Stimulated activated naive CD8-positive, alpha-beta T cell treated with anti-CD3 and anti-CD28 coated beads, Interleukin-15, Interleukin-2, amounts not matched to agents 100 U/mL and 50 U/mL, for 24 hours (primary cell): Measurements from ENCODE around the gene CCDC158.
"Not testable (repeated sequence)": the region's sequence is repeated elsewhere in the genome, so short reads cannot be mapped to it uniquely, and the experiment has no call there.

Source experiments
- ATAC-seq: fragments of 150-1000 bp; cut with Tn5 transposase; one replicate; pipeline ENCODE4 v1.10.0; 2021
- DNase-seq: peaks from one replicate; pipeline ENCODE4 v3.0.0; 2021

Gene CCDC158

DNA sequence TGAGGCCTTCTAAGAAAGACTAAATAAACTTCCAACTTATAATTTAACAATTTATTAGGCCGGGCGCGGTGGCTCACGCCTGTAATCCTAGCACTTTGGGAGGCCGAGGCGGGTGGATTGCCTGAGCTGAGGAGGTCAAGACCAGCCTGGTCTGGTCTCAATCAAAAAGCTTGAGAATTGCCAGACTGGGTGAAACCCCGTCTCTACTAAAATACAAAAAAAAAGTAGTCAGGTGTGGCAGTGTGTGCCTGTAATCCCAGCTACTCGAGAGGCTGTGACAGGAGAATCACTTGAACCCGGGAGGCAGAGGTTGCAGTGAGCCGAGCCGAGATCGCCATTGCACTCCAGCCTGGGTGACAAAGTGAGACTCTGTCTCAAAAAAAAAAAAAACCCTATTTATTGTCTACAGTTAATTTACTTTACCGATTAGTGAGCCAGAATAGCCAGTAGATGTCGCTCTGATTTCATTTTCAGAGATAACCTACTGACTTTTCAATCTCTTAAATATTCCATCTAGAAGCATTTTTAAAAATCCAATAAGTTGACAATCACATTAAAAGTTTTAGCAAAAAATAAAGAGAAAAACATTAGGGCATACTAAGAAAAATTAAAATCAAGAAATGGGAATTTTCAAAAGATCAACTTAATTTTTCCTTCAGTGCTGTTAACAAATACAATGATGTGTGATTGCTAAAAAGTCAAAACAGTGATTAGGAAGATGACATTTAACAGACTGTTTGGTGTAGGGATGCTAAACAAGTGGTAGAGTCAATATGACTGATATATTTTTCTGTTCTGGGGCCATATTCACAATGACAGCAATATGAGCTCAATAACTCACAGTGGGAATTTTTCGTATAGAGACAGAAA is 9.8 kb upstream of the CCDC158 start:
- no peak for ATAC-seq
- DNase-seq, result no peak

DNA sequence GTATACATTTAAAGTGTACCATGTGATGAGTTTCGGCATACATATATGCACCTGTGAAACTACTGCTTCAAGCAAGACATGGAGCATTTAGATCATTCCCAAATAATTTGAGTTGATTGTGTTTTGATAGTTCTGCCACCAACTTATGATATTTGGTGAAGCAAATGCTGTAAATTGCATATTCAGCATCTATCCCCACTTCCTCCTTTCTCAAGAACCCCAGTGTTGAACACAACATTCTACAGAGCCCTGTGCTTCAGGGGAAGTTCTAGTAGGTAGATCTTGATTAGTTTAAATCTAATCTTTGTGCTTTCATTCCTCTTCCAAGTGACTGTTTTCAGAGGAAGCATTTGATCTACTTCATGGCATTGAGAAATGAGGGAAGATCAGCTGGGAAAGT is 8.7 kb upstream of the CCDC158 start:
- ATAC-seq (no peak), DNase-seq (no peak)

DNA sequence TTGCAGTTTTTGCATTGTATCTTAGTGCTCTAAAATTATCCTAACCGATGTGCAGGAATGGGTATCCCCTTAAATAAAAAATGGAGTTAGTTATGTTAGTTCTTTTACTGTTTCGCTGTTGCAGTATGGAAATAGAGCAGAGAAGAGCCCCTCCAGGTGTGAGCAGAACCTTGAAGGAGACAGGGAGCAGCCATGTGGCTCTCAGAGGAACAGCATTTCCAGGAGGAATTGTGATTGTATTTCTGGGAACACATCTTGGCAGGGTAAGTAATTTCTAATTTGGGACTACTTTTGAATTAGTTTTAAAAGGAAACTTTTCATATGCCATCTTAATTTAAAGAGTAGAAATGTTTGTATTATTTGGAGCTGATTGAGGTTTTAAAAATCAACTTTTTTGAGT is 5.3 kb upstream of the CCDC158 start:
- no peak for ATAC-seq
- DNase-seq, result no peak

DNA sequence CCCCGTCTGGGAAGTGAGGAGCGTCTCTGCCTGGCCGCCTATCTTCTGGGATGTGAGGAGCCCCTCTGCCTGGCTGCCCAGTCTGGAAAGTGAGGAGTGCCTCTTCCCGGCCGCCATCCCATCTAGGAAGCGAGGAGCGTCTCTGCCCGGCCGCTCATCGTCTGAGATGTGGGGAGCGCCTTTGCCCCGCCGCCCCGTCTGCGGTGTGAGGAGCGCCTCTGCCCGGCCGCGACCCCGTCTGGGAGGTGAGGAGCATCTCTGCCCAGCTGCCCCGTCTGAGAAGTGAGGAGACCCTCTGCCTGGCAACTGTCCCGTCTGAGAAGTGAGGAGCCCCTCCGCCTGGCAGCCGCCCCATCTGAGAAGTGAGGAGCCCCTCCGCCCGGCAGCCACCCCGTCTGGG is 2.2 kb upstream of the CCDC158 start:
- DNase-seq, ATAC-seq: not testable (repeated sequence)

DNA sequence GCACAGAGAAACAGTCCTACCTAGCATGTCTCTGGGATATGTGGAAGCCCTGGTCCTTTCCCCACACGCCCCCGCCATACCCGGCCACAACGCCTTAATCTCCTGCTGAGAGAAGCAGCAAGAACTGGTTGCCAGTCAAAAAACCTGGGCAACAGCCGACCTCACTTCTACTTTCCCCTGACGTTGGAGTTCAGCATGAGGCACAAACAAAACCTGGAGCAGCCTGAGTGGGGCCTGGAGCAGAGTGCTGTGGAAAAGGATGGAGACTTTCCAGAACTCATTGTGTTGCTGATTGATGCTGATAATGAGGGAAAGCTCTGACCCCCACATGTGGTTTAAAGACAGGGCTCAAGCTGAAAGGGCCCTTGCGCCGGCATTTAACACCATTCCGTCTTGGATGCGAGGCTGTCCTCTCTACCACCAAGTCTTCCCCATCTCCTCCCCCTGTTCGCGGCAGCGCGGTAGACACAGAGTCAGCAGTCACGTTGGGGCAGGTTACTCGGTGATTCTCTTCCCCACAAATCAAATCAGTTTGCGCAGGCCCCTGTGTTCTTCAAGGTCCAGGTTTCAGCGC is 666 bp downstream of the CCDC158 start:
- DNase-seq (no peak), ATAC-seq (no peak)

DNA sequence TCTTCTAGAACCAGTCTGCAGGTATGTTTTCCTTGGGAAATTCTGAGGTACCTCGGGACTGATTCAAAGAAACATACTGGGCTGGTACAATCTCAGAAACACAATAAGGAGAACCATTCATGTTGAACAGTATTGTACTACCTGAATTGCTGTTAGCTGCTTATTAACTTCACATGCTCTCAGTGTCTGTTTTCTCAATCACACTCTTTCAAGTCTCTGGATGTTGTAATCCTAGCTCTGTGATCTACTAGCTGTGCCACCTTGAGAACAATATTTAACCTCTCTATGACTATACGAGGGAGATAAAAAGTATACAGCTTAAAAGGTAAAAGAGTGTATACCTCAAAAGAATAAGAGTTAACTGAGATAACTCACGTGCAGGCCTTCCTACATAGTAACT is 10.3 kb downstream of the CCDC158 start:
- DNase-seq (no peak), ATAC-seq (no peak)

DNA sequence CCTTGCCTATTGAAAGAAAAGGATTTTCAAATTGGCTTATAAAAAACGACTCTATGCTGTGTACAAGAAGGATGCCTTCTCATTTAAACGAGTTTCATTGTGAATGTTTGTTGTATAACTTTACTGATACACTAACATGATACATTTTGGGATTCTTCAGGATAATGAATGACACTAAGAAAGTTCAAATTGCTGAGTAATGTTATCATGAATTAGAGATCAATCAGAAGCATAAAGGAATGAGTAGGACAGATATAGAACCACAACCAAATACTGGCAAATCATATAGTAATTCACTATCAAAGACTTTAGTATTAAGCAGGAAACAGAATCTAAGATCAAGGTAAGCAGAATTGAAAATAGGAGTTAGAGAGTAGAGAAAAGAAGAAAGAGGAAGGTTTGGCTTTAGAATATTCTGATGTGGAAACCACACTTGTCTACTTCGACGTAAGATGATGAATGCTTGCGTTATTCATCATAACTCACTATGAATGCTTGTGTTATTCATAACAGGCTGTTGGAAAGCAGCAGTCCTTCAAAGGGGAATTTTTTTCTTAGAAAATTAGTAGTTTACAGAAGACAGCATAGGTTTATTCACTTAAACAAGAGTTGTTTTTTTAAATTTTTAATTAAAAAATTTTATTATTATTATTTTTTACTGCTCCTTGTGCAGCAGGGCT is 13.4 kb downstream of the CCDC158 start:
- no peak for ATAC-seq
- DNase-seq, result no peak

DNA sequence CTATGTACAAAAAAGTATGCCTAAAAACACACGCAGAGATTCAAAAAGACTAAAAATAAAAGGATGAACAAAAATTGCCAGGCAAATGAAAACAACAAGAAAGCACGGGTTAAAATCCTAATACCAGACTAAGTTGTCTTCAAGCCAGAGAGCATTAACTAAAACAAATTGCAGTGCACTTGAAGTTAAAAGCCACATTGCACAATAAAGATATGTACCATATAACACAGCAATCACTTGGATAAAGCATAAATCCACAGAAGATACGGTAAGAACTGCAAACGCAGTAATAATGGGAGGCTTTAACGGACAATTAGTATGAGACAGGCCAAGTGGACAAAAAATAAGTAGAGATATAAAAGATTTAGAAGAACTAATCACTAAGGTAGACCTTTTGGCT is 14.9 kb downstream of the CCDC158 start:
- DNase-seq (no peak), ATAC-seq (no peak)

DNA sequence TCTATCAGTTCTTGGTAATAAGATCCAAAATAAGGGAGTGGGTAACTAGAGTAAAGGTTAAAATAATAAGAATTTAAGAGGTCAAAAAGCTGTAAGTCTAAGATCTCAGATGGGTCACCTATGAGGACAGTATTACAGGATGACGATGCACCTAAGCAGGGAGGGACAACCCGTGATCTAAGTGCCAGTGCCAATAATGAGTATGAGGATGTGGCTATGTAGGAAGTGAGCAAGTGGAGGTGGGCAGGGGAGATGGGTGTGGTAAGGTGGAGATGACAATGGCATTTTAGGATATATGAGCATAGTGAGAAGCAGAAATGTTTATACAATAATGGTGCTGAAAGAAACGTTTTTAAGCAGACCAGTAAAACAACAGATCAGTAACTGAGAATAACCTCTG is 19.3 kb downstream of the CCDC158 start:
- no peak for ATAC-seq
- no peak for DNase-seq

DNA sequence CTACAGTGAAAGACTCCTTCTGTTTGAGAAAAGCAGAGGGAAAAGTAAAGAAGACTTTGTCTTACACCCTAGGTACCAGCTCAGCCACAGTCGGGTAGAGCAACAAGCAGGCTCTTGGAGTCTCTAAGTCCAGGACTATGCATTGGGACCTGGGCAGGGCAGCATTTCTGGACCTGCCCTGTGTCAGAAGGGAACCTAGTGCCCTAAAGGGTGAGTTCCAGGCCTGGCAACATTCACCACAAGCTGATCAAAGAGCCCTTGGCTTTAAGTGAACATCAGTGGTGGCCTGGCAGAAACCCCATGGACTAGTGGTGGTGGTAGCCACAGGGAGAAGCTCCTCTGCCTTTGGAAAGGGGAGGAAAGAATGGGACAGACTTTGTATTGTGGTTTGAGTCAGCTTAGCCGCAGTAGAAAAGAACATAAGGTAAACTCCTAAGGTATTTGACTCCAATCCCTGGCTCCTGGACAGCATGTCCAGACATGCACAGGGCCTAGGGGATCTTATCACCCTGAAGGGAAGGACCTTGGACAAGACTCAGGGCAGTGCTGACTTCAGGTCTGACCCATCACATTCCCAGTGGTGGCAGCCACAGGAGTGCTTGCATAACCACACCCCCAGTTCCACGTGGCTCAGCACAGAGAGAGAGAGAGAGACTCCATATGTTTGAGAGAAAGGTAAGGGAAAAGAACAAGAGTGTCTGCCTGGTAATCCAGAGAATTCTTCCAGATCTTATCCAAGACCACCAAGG is 32.6 kb downstream of the CCDC158 start:
- ATAC-seq, result no peak
- DNase-seq, result no peak

DNA sequence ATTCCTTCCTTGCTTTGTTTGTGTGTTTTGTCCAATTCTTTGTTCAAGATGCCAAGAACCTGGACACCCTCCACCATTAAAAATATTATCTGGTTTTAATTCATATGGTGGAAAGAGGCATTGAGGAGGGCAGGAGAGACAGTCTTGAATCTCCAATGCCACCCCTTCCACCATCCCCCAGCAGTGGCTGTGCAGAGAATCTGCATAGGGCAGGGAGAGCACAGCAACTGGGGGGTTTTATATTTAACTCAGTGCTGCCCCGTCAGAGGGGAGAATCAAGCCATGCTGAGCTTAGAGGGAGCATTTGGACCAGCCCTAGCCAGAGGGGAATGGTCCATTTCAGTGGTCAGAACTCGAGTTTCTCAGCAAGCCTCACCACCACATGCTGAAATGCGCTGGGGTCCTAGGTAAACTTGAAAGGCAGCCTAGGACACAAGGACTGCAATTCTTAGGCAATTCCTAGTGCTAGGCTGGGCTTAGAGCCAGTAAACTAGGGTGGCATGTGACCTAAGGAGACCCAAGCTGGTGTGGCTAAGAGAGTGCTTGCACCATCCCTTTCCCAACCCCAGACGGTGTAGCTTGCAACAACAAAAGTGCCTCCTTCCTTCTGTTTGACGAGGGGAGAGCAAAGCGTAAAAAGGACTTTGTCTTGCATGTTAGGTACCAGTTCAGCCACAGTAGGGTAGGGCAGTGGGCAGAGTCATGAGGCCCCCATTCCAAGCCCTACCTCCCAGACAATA is 34.2 kb downstream of the CCDC158 start:
- DNase-seq (no peak), ATAC-seq (no peak)

DNA sequence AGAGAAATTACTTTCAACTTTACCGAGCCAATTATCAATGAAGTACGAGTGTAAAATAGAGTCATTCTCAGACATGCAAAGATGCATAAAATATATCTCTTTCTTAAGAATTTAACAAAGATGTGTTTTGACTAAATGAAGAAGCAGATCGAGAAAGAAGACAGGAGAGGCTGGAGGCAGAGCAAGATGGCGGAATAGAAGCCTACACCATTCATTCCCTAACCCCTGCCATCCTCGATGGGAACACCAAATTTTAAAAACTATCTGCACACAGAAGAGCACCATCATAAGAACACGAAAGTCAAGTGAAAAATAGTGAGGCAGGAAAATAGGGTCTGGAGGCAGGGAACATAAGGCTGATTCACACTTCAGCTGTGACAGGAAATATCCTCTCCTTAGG is 35.0 kb downstream of the CCDC158 start:
- DNase-seq (no peak), ATAC-seq (no peak)

DNA sequence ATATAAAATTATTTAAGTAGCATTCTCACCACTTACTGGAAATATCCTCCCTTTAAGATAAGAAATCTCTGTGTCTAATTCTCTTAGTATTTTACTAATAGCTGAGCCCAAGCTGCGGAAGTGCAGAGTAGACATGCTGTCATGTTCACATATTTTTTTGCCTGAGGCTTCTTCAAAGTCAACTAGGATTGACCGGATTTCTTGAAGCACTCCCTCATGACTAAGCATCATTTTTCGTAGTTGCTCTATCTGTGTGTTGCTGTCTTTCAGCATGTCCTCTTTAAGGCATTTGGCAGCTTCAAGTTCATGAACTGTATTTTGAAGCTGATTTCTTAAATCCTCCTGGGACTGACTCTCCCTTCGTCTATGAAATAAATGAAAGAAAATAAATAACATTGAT is 36.9 kb downstream of the CCDC158 start:
- DNase-seq, result no peak
- ATAC-seq, result no peak

DNA sequence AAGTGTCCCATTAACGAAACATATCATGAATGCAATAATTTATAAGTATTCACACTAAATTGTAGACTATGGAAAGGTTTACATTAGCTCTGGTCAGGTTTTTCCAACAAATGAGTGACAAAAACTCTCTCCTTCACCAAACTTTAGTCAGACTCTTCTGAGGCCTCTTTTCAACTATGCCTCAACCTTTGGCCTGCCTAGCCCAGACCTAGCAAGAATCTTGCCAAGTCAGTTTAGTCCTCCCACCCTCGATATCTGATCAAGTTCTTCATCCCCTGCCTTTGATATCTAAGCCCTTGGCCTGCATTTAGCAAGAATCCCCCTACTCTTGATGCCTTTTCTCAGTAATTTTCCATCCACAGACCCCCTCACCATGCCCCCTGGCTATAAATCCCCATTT is 37.9 kb downstream of the CCDC158 start:
- ATAC-seq (no peak), DNase-seq (no peak)

DNA sequence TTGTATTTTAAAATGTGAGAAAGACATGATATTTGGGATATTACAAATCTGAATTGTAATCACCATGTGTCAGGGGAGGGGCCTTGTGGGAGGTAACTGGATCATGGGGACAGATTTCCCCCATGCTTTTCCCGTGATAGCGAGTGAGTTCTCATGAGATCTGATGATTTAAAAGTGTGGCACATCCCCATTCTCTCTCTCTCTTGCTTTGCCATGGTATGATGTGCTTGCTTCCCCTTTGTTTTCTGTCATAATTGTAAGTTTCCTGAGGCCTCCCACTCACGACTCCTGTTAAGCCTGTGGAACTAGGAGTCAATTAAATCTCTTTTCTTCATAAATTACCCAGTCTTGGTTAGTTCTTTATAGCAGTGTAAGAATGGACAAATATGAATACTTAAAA is 39.0 kb downstream of the CCDC158 start:
- DNase-seq (no peak), ATAC-seq (no peak)

DNA sequence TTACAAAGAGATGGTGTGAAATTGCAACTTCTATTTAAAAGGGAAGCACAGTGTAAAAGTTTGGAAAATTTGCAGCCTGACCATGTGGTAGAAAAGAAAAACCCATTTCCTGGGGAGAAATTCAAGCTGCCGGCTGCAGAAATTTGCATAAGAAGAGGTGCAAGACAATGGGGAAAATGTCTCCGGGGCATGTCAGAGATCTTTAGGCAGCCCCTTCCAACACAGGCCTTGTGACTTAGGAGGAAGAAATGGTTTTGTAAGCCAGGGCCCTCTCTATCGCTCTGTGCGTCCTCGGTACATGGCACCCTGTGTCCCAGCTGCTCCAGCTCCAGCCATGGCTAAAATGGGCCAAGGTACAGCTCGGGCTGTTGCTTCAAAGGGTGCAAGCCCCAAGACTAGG is 40.4 kb downstream of the CCDC158 start:
- ATAC-seq, result no peak

DNA sequence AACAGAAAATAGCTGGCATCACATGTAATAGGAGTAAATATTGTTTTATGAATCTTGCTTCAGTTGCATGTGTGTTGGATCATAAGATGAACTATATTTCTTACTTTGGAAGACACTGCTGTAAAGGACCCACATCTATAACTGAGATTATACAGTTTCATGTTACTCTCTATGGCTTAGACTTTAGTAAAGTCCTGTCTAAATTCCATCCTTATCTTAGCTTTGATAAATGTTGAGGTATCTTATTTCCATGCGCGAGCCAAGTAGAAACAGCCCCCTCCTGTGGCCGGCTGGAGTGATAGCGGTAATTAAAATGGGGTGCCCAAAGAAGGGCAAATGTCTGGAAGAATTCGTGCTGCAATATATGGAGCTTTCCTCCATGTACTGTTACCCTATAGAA is 43.0 kb downstream of the CCDC158 start:
- DNase-seq (peak; percentile 56), ATAC-seq (no peak)

More for the DNA sequence above, 40.4 kb downstream of the CCDC158 start:
- DNase-seq, result no peak

DNA sequence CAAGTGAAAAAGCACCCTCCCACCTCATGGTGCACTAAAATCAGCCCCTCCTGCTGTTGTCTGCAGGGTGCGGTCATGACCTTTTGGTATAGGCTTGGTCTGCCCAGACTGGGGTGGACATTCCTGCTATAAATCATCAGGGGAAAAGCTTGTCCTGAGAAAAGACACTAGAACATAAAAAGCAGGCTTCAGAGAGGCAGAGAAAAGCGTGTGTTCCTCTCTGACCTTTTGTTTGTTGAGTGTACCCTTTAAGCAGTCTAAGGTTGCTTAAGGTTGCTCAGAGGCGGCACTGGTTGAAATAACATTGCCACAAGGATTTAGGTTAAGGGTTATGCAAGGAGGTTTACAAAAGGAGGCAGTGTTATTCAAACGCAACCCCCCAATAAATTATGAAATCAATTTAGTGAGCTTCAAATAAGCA is 43.5 kb downstream of the CCDC158 start:
- no peak for ATAC-seq
- no peak for DNase-seq

DNA sequence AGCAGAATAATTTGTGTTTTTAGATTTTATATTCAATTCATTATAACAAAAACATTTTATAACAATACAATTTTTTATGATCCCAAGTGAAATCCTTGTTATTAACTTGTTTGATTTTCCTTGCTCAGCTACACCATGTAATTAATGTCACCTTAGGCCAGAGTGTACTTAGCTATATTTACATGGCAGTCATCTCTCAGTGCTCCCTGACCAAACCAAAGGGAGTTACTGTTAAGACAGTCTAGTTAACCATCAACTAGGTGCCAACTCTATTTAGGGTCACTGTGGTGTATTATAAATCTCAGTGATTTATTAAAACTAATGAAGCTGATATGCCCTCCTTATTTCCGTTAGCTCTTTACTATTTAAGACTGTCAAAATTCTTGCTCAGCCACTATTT is 44.4 kb downstream of the CCDC158 start:
- no peak for ATAC-seq
- DNase-seq, result no peak

DNA sequence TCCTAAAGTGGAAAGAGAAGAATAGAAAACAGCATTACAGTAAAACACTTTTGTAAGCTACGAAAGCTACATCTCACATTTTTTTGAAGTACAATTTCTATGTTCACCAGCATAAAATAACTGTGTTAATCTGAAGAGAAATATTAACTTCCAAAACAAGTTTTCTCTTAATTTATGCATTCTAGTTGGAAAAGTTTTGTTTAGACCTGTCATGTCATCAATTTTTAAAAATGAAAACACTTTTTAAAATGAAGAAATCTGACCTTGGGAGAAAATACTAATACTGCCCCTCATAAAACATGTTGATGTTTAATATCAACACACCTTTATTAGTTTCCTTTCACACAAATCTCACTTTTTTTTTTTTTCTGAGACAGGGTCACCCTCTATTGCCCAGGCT is 45.2 kb downstream of the CCDC158 start:
- DNase-seq (no peak), ATAC-seq (no peak)

DNA sequence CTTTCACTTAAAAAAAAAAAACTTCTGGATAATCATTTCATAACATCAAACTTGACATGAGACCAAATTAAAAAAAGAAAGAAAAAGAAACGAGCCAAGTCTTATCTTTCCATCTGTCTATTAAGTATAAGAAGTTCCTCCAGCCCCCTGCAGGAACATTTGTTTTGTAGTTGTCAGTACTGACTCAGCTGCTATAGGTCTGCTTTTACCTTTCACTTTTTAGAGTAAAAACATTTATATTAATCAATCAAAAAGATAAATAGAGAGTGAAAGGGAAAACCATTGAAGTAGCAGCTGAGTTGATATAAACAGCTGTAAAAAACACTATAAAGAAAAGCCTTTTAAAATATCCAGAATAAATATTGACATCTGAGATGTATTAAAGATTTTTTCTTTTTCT is 46.1 kb downstream of the CCDC158 start:
- DNase-seq, result no peak
- no peak for ATAC-seq

DNA sequence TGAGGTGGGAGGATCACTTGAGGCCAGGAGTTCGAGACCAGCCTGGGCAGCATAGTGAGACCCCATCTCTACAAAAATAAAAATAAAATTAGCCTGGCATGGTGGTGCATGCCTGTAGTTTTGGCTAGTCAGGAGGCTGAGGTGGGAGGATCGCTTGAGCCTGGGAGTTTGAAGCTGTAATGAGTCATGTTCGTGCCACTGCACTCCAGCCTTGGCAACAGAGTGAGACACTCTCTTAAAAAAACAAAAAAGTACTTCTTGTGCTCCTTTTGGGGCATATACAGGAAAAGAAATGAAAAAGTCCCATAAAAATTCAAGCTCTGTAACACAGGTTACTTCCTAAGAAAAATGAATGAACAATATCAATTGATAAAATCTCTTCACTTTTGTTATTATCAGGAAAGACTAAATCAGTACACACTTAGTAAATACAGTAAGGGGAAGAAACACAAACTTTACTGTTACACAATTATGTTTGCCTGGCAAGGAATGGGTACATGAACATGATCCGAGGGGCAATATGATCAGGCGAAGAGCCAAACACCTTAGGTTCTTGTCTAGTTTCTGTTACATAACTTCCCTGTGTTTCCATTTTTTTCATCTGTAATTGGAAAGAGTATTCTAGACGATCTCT is 46.9 kb downstream of the CCDC158 start:
- ATAC-seq, result no peak
- DNase-seq, result no peak
